Measurements from ENCODE around the gene PALD1.
"Not testable (repeated sequence)": the region's sequence is repeated elsewhere in the genome, so short reads cannot be mapped to it uniquely, and the experiment has no call there.

PALD1 gene

DNA sequence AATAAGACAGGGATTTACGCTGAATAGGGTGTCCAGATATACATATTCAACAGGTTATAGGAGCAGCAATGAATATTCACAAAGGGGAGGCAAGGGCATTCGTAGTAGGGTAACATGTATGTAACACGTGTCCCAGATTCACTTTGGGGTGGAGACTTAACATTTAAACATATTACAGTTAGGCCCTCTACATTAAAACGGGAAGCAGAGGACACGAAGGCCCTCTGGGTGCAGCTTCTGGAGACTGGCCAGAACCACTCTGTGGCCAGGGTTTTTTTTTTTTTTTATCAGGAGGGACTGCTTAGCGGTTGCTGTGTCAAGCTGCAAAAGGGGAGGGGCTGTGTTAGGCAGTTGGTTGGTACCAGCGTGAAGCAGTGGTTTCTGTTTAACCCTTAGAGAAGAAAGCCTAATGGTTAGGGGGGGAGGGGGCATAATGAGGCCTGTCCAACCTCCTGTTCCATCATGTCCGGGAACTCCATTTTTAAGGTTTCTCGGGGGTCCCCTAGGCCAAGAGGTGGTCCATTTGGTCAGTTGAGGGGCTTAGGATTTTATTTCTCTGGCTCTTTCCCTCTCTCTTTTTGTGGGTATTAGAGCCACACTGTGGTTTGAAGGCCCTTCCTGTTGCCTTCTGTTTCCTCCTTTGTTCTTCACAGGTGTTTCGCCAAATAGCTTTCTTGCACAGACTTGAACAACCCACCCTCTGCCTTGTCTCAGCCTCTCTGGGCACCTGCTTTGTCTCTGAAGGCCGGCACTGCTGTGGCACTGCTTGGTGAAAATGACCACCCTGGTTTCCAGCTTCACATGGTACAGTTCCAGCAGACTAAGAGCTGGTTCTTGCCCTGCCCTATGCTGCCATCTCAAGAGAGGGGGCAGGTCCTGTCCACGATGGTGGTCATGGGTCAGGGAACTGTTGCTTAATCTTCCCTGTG is 97.6 kb downstream of the PALD1 start:
- H3K4me3 Mint-ChIP-seq = peak overlapping the region; percentile 69
- H3K27me3 Mint-ChIP-seq = no peaks in the 10 kb centered on the region
- H3K36me3 Mint-ChIP-seq (ENCODE audit: insufficient read depth) = peaks cover 6% of the 10 kb centered on the region
- ATAC-seq (replicated peaks; ENCODE audit: extremely low read depth, poor library complexity, severe bottlenecking) = peak; percentile 31
- peaks cover 4% of the 10 kb centered on the region for H3K9me3 Mint-ChIP-seq
- peak in 1 of 2 donors; percentile 40 for DNase-seq (ENCODE audit: low spot score in 2 of 2)
- H3K4me1 Mint-ChIP-seq = peaks cover 56% of the 10 kb centered on the region
- peak overlapping the region; percentile 95 for H3K27ac Mint-ChIP-seq (ENCODE audit: low read depth)

DNA sequence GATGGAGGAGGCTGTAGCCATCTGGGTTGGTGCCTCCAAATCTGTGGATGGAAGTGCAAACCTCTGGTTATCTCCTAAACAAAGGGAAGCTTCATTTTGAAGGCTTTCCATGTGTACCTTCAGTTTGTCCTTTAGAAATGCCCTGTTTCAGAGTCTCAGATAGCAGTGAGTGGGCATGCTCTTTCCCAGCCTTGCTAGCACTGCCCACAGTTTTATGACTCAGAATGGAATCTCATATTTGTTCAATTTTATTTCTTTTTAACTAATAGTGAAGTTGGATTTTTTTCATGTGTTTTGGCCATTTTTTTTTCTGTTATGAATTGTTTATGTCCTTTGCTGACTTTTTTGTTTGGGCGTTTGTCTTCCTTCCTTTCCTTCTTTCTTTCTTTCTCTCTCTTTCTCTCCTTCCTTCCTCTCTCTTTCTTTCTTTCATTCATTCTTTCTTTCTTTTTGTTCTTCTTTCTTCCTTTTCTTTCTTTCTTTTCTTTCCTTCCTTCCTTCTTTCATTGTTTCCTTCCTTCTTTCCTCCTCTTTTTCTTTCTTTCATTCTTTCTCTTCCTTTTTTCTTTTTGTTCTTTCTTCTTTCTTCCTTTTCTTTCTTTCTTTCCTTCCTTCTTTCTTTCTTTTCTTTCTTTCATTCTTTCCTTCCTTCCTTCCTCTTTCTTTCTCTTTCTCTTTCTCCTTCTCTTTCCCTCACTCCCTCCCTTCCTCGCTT is 98.4 kb downstream of the PALD1 start:
- Mint-ChIP-seq H3K36me3 (ENCODE audit: insufficient read depth) (peaks cover 6% of the 10 kb centered on the region), H3K27ac (ENCODE audit: low read depth) (peak overlapping the region; percentile 95), H3K4me1 (peaks cover 56% of the 10 kb centered on the region), H3K4me3 (peak overlapping the region; percentile 69), H3K27me3 (no peaks in the 10 kb centered on the region), H3K9me3 (peaks cover 4% of the 10 kb centered on the region)
- no peak for DNase-seq (ENCODE audit: low spot score in 2 of 2)
- no peak for ATAC-seq (replicated peaks; ENCODE audit: extremely low read depth, poor library complexity, severe bottlenecking)

DNA sequence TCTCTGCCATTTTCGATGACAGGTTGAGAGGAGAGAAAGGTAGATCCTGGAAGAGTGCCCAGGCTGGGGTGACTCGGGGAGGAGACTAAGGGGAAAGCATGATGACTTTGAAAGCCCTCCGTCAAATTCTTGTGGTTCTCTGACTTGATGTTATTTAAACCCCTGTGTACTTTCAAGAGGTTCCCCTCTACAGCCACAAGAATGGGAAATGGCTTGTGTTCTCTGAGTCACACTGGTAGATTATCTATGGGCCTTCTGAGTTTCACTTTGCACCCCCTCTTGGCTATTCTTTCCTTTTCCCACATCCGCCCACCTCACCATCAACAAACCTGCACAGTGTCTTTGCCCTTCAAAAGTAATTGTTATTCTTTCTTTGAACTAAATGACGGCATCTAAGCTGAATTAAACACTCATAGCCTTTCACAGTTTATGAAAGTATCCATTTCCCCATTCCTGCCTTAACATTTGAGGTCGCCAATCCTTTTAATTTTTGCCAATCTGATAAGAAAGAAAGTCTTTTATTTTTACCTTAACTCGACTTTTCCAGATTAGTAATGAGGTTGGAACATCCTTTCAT is 99.9 kb downstream of the PALD1 start:
- H3K4me3 Mint-ChIP-seq = peak overlapping the region; percentile 69
- no peaks in the 10 kb centered on the region for H3K27me3 Mint-ChIP-seq
- peaks cover 4% of the 10 kb centered on the region for H3K36me3 Mint-ChIP-seq (ENCODE audit: insufficient read depth)
- peak; percentile 85 for ATAC-seq (replicated peaks; ENCODE audit: extremely low read depth, poor library complexity, severe bottlenecking)
- peaks cover 51% of the 10 kb centered on the region for H3K4me1 Mint-ChIP-seq
- H3K27ac Mint-ChIP-seq (ENCODE audit: low read depth) = peak overlapping the region; percentile 95
- DNase-seq (ENCODE audit: low spot score in 2 of 2) = peak; percentile 31 to 67
- peaks cover 4% of the 10 kb centered on the region for H3K9me3 Mint-ChIP-seq

DNA sequence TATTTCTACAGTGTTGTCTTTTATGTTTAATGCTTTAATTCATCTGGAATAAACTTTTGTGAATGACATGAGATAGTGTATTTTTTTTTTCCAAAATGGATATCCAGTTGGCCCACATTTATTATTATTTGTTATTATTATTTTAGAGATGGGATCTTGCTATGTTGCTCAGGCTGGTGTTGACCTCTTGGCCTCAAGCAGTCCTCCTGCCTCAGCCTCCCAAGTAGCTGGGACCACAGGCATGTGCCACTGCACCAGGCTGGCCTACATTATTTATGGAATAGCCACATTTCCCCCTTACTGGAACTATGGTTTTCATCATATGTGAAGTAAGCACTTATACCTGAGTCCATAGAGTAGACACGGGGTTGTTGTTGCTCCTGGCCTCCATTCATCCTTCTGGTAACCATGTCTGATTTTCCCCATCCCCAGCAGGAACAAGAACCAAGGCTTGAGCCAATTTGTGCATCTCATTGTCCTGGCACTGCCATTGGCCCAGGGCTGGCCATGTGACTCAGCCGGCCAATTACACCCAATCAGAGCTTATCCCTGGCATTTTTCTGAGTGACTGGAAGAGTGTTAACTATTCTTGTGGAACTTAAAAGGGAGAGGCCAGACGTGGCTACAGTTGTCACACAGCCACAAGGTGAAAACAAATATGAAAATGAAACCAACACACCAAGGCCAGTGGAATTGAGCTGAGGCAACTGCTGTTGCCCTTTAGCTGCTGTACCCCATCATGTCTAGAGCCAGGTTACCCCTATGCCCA is 100.9 kb downstream of the PALD1 start:
- Mint-ChIP-seq H3K4me1 (peaks cover 51% of the 10 kb centered on the region), H3K27ac (ENCODE audit: low read depth) (peak overlapping the region; percentile 95), H3K36me3 (ENCODE audit: insufficient read depth) (peaks cover 4% of the 10 kb centered on the region), H3K4me3 (peak overlapping the region; percentile 69), H3K9me3 (peaks cover 4% of the 10 kb centered on the region), H3K27me3 (no peaks in the 10 kb centered on the region)
- ATAC-seq (replicated peaks; ENCODE audit: extremely low read depth, poor library complexity, severe bottlenecking) (peak; percentile 17), DNase-seq (ENCODE audit: low spot score in 2 of 2) (no peak)

DNA sequence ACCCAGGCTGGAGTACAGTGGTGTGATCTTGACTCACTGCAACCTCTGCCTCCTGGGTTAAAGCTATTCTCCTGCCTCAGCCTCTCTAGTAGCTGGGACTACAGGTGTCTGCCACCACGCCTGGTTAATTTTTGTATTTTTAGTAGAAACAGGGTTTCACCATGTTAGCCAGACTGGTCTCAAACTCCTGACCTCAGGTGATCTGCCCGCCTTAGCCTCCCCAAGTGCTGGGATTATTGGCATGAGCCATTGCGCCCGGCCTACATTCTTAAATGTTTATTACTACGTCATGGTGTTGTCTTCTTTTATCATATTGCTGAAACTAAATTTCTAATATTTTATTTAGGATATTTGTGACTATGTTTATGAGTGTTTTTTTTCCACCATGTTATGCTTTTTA is 102.6 kb downstream of the PALD1 start:
- H3K27me3 Mint-ChIP-seq; H3K4me3 Mint-ChIP-seq; H3K36me3 Mint-ChIP-seq (ENCODE audit: insufficient read depth); H3K9me3 Mint-ChIP-seq; H3K27ac Mint-ChIP-seq (ENCODE audit: low read depth); ATAC-seq (replicated peaks; ENCODE audit: extremely low read depth, poor library complexity, severe bottlenecking); DNase-seq (ENCODE audit: low spot score in 2 of 2): not testable (repeated sequence)
- peaks cover 46% of the 10 kb centered on the region for H3K4me1 Mint-ChIP-seq

DNA sequence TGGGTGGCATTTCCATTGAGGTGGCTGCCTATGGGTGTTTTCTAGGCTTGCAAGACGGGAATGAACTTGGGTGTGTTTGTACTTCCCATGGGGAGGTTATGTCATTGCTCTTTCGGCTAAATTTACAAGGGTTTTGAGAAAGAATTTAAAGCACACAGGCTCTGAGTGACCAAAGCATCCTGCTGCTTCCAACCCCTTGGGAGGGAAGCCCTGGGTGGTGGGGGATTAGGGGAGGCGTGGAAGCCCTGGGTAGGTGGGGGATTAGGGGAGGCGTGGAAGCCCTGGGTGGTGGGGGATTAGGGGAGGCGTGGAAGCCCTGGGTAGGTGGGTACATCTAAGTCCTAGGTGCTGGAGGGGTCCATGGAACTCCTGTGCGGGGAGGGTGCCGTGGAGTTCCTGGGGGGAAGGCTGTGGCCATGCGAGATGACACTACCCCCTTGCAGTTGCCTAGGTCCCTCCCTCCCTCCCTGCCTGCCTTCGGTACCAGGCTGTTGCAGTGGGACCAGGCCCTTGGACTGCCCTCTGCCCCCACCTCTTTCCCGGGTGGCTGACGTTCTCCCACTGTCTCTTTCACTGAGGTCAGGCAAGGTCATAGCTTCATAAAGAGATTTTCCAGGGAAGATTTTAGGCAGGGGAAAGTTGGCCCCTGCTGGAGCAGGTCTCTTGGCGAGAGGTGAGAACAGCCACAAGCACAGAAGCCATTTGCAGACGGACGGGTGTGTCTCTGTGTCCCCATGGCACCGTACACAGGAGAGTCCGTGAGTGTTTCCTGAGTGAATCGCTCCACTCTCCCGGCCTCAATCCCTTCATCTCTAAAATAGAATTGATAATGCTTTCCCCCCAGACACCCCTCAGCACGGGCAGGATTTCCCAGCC is 104.5 kb downstream of the PALD1 start:
- Mint-ChIP-seq H3K4me1 (peaks cover 33% of the 10 kb centered on the region), H3K9me3 (peaks cover 4% of the 10 kb centered on the region), H3K4me3 (no peak overlapping the region), H3K27me3 (no peaks in the 10 kb centered on the region), H3K36me3 (ENCODE audit: insufficient read depth) (peaks cover 2% of the 10 kb centered on the region), H3K27ac (ENCODE audit: low read depth) (no peak overlapping the region)
- DNase-seq (ENCODE audit: low spot score in 2 of 2) (no peak), ATAC-seq (replicated peaks; ENCODE audit: extremely low read depth, poor library complexity, severe bottlenecking) (no peak)

DNA sequence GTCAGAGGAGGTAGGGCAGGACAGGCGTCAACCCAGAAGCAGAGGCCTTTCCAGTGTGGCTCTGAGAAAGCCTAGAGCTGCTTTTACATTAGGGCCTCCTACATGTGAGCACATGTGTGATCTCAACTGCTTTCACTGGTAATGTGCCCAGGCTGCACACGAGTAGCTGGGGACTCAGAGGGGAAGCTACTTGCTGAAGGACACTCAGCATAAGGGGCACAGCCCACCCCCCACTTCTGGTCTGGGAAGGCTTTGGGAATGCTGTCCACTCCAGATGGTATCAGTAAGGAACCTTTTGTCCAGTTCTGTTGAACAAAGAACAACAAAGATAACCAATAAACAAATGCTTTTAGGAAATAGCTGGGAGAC is 105.1 kb downstream of the PALD1 start:
- H3K4me1 Mint-ChIP-seq = peaks cover 30% of the 10 kb centered on the region
- H3K9me3 Mint-ChIP-seq = peaks cover 4% of the 10 kb centered on the region
- no peaks in the 10 kb centered on the region for H3K27me3 Mint-ChIP-seq
- DNase-seq (ENCODE audit: low spot score in 2 of 2) (no peak), ATAC-seq (replicated peaks; ENCODE audit: extremely low read depth, poor library complexity, severe bottlenecking) (no peak)
- H3K4me3 Mint-ChIP-seq = no peak overlapping the region
- peaks cover 2% of the 10 kb centered on the region for H3K36me3 Mint-ChIP-seq (ENCODE audit: insufficient read depth)
- H3K27ac Mint-ChIP-seq (ENCODE audit: low read depth) = no peak overlapping the region

DNA sequence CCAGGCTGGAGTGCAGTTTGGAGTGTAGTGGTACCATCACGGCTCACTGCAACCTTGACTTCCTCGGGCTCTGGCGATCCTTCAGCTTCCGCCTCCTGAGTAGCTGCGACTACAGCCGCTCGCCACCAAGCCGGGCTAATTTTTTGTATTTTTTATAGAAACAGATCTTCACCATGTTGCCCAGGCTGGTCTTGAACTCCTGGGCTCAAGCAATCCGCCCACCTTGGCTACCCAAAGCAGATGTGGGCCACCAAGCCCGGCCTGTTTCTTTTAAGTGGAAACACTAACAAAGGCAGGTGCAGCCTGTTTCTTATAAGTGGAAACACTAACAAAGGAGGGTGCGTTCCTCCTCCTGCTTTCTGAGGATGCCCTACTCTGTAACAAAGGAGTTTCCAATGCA is 105.8 kb downstream of the PALD1 start:
- H3K27ac Mint-ChIP-seq (ENCODE audit: low read depth) = no peak overlapping the region
- H3K4me1 Mint-ChIP-seq = peaks cover 29% of the 10 kb centered on the region
- ATAC-seq (replicated peaks; ENCODE audit: extremely low read depth, poor library complexity, severe bottlenecking) = no peak
- H3K27me3 Mint-ChIP-seq = no peaks in the 10 kb centered on the region
- DNase-seq (ENCODE audit: low spot score in 2 of 2) = no peak
- H3K36me3 Mint-ChIP-seq (ENCODE audit: insufficient read depth) = peaks cover 2% of the 10 kb centered on the region
- H3K4me3 Mint-ChIP-seq = no peak overlapping the region
- H3K9me3 Mint-ChIP-seq = peaks cover 4% of the 10 kb centered on the region

DNA sequence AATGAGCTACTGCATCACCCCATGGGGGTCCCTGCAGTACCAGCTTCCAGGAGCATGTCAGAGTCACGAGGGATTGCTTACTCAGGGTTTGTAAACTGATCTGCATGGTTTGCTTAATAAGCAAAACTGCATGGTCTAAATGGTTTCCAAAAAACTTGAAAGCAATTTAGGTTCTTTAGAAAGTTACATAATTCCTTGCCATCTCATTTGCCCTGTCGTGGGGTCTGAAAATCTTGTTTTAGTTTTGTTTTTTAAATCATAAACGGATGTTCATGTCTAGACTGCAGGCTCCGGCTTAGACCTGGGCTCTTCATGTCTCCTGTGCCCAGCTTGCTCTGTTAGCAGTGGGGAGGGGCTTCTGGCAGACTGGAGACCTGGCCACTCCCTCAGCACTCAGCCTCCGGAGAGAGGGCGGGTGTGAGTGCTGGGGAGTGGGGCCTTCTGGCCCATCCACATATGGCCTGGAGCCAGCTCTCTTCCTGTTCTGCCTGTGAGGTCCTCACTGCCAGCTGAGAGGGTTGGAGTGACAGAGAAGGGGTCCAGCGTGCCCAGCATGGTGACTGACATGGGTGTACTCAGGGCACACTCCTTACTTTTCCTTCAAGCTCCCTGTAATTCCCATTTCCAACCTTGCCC is 106.5 kb downstream of the PALD1 start:
- peaks cover 29% of the 10 kb centered on the region for H3K4me1 Mint-ChIP-seq
- ATAC-seq (replicated peaks; ENCODE audit: extremely low read depth, poor library complexity, severe bottlenecking) = no peak
- no peaks in the 10 kb centered on the region for H3K9me3 Mint-ChIP-seq
- H3K27me3 Mint-ChIP-seq = no peaks in the 10 kb centered on the region
- H3K4me3 Mint-ChIP-seq = no peak overlapping the region
- peaks cover 2% of the 10 kb centered on the region for H3K36me3 Mint-ChIP-seq (ENCODE audit: insufficient read depth)
- no peak for DNase-seq (ENCODE audit: low spot score in 2 of 2)
- H3K27ac Mint-ChIP-seq (ENCODE audit: low read depth) = no peak overlapping the region

DNA sequence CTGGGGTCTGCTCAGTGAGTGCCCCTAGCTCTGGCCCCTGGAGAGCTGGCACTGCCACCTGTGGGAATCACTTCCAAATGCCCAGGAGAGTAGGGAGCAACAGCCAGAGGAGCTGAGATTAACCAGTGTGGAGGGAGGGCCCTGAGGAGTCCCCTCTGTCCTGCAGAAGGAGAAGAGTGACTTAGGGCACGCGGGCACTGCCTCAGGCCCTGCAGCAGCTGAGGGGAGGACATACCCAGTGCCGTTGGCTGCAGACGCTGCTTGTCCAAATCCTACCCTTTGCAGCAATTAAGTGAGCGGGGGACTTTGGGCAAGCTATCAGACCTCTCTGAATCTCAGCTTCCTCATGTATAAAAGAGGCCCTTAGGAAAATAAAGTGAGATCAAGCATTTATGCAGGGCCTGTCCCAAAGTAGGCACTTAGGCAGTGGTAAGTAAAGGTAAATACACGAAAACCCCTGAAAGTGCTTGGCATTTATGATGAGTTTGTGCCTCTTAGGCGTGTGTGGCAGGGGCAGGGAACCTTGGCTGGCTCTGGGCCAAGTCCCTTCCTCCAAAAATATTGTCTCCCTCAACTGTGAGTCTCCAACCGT is 107.1 kb downstream of the PALD1 start:
- DNase-seq (ENCODE audit: low spot score in 2 of 2) = no peak
- H3K4me1 Mint-ChIP-seq = peaks cover 28% of the 10 kb centered on the region
- H3K9me3 Mint-ChIP-seq = no peaks in the 10 kb centered on the region
- H3K27ac Mint-ChIP-seq (ENCODE audit: low read depth) = no peak overlapping the region
- no peak for ATAC-seq (replicated peaks; ENCODE audit: extremely low read depth, poor library complexity, severe bottlenecking)
- no peaks in the 10 kb centered on the region for H3K27me3 Mint-ChIP-seq
- H3K36me3 Mint-ChIP-seq (ENCODE audit: insufficient read depth) = peaks cover 4% of the 10 kb centered on the region
- H3K4me3 Mint-ChIP-seq = no peak overlapping the region

DNA sequence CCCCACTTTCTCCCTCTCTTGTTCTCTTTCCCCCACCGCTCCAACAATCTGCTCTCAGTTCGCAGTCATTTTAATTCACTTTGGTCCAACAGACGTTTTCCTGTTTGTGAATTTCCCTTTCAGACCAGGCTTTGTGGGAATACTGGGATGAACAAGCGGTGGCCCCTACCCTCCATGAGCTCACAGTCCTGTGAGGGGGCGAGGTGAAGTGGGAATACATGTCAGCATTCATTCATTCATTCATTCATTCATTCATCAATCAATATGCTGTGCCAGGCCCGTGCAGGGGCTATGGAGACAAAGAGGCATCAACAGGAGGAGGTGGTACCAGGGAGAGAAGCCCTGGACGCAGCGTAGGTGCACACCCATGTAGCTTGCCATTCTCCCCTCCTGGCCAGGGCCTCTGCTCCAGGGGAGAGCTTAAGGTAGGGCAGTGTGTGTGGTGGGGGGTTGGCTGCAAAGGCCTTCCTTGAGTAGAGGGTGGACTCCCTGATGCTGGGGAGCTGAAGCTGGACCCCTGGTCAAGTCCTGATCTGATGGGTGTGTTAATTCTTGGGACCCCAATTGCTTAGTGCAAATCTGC is 107.9 kb downstream of the PALD1 start:
- no peak overlapping the region for H3K27ac Mint-ChIP-seq (ENCODE audit: low read depth)
- H3K9me3 Mint-ChIP-seq = no peaks in the 10 kb centered on the region
- peaks cover 5% of the 10 kb centered on the region for H3K36me3 Mint-ChIP-seq (ENCODE audit: insufficient read depth)
- peaks cover 35% of the 10 kb centered on the region for H3K4me1 Mint-ChIP-seq
- no peak for DNase-seq (ENCODE audit: low spot score in 2 of 2)
- H3K4me3 Mint-ChIP-seq = no peak overlapping the region
- ATAC-seq (replicated peaks; ENCODE audit: extremely low read depth, poor library complexity, severe bottlenecking) = no peak
- no peaks in the 10 kb centered on the region for H3K27me3 Mint-ChIP-seq

Data from central memory CD8-positive, alpha-beta T cell (primary cell).